ENCODE measurements around the gene CATSPER1.
"Not testable (repeated sequence)": the region's sequence is repeated elsewhere in the genome, so short reads cannot be mapped to it uniquely, and the experiment has no call there.

The CATSPER1 gene

GRCh38 chr11:66011239-66011784, 15.0 kb downstream of the CATSPER1 start:
- CTCF ChIA-PET, result interaction anchor here (1.2 to 2.5 kb wide), 2 partner anchors 9 to 10 kb away, joined by 3 to 7 read pairs; partner anchors contain the start of gene BANF1
- POLR2A ChIA-PET, result interaction anchor here (0.7 kb wide), 1 partner anchor 120 kb away, joined by 3 read pairs; no protein-coding TSS in a partner anchor

GRCh38 chr11:66010036-66010435, 16.2 kb downstream of the CATSPER1 start:
- 95% methylated on average over 4 of the region's 4 CpGs for WGBS (ENCODE audit: insufficient coverage)
- Histone ChIP-seq H3K36me3 (ENCODE audit: control insufficient read depth in 4 of 4, insufficient read depth in 4 of 4, low read length in 3 of 4) (peaks cover 2 to 12% (median 7%) of the 10 kb centered on the region in 4 experiments), H3K27me3 (replicated peaks in 2 of 5; ENCODE audit: control insufficient read depth in 4 of 5, insufficient read depth in 5 of 5, low read length in 4 of 5) (peaks cover 0 to 31% (median 10%) of the 10 kb centered on the region in 5 experiments), H3K4me1 (ENCODE audit: control extremely low read depth in 1 of 4, control insufficient read depth in 4 of 4, insufficient read depth in 4 of 4, low read length in 3 of 4) (peaks cover 0 to 24% (median 20%) of the 10 kb centered on the region in 4 experiments)
- H3K27ac ChIP-seq (ENCODE audit: insufficient read depth in 1 of 2, low read depth in 1 of 2, low read length in 2 of 2, poor library complexity in 1 of 2, severe bottlenecking in 2 of 2); DNase-seq; H3K9me3 ChIP-seq (ENCODE audit: control extremely low read depth in 1 of 5, control insufficient read depth in 4 of 5, insufficient read depth in 2 of 5, low read depth in 1 of 5, low read length in 4 of 5); H3K4me3 ChIP-seq (ENCODE audit: control insufficient read depth in 1 of 7, extremely low read depth in 1 of 7, insufficient read depth in 4 of 7, low read depth in 2 of 7, low read length in 6 of 7): not testable (repeated sequence)
- ChIA-PET CTCF (interaction anchor here (0.7 to 1.3 kb wide), 2 partner anchors 18 to 485 kb away, joined by 3 read pairs; partner anchors contain the start of gene SCYL1), POLR2A (interaction anchor here (0.8 kb wide), 1 partner anchor 12 kb away, joined by 3 read pairs; no protein-coding TSS in a partner anchor)

More at GRCh38 chr11:66011239-66011784, 15.0 kb downstream of the CATSPER1 start:
- Histone ChIP-seq H3K4me1 (ENCODE audit: control extremely low read depth in 1 of 4, control insufficient read depth in 4 of 4, insufficient read depth in 4 of 4, low read length in 3 of 4) (peaks cover 0 to 24% (median 20%) of the 10 kb centered on the region in 4 experiments), H3K36me3 (ENCODE audit: control insufficient read depth in 4 of 4, insufficient read depth in 4 of 4, low read length in 3 of 4) (peaks cover 0 to 1% (median 0%) of the 10 kb centered on the region in 4 experiments), H3K27ac (ENCODE audit: insufficient read depth in 1 of 2, low read depth in 1 of 2, low read length in 2 of 2, poor library complexity in 1 of 2, severe bottlenecking in 2 of 2) (no peak overlapping the region), H3K9me3 (ENCODE audit: control extremely low read depth in 1 of 5, control insufficient read depth in 4 of 5, insufficient read depth in 2 of 5, low read depth in 1 of 5, low read length in 4 of 5) (no peaks in the 10 kb centered on the region), H3K4me3 (ENCODE audit: control insufficient read depth in 1 of 7, extremely low read depth in 1 of 7, insufficient read depth in 4 of 7, low read depth in 2 of 7, low read length in 6 of 7) (peak overlapping the region in 2 of 7 experiments; percentile 16 to 42), H3K27me3 (replicated peaks in 2 of 5; ENCODE audit: control insufficient read depth in 4 of 5, insufficient read depth in 5 of 5, low read length in 4 of 5) (peaks cover 0 to 31% (median 10%) of the 10 kb centered on the region in 5 experiments)
- 61% methylated on average over 10 of the region's 14 CpGs for WGBS (ENCODE audit: insufficient coverage)
- no peak for DNase-seq

- Histone ChIP-seq H3K27me3 (replicated peaks in 2 of 5; ENCODE audit: control insufficient read depth in 4 of 5, insufficient read depth in 5 of 5, low read length in 4 of 5) (peaks cover 0 to 31% (median 10%) of the 10 kb centered on the region in 5 experiments), H3K27ac (ENCODE audit: insufficient read depth in 1 of 2, low read depth in 1 of 2, low read length in 2 of 2, poor library complexity in 1 of 2, severe bottlenecking in 2 of 2) (no peak overlapping the region), H3K4me1 (ENCODE audit: control extremely low read depth in 1 of 4, control insufficient read depth in 4 of 4, insufficient read depth in 4 of 4, low read length in 3 of 4) (peaks cover 0 to 25% (median 21%) of the 10 kb centered on the region in 4 experiments), H3K36me3 (ENCODE audit: control insufficient read depth in 4 of 4, insufficient read depth in 4 of 4, low read length in 3 of 4) (peaks cover 2 to 23% (median 17%) of the 10 kb centered on the region in 4 experiments), H3K4me3 (ENCODE audit: control insufficient read depth in 1 of 7, extremely low read depth in 1 of 7, insufficient read depth in 4 of 7, low read depth in 2 of 7, low read length in 6 of 7) (no peak overlapping the region), H3K9me3 (ENCODE audit: control extremely low read depth in 1 of 5, control insufficient read depth in 4 of 5, insufficient read depth in 2 of 5, low read depth in 1 of 5, low read length in 4 of 5) (no peaks in the 10 kb centered on the region)
- DNase-seq, result peak in 1 of 3 donors; percentile 29
- ChIA-PET CTCF (interaction anchor here (1.1 to 2.0 kb wide), 9 partner anchors 12 to 45 kb away, joined by 3 to 18 read pairs (median 4); no protein-coding TSS in a partner anchor), POLR2A (no interaction called here)
- WGBS (ENCODE audit: insufficient coverage), result 73% methylated on average over 9 of the region's 10 CpGs
These were observed 17.7 kb downstream of the CATSPER1 start for GRCh38 chr11:66008468-66009101.

DNA sequence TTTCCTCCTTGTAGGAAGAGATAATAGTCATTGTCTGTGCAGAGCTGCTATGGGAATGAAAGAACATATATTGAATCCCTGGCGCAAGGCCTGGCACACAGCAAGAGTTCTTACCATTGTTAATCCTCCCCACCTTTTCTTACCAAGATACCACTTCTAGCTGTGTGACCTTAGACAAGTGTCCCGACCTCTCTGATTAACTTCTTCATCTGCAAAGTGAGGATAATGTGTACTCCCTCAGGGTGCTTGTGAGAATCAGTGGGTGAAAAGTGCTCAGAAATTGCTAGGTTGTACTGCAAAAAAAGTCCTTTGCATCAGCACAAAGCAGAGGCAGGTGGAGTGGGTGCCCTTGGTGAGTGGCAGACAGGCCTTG, 18.2 kb downstream of the CATSPER1 start:
- no peak for DNase-seq
- no peak overlapping the region for H3K27ac ChIP-seq (ENCODE audit: insufficient read depth in 1 of 2, low read depth in 1 of 2, low read length in 2 of 2, poor library complexity in 1 of 2, severe bottlenecking in 2 of 2)
- no peaks in the 10 kb centered on the region for H3K9me3 ChIP-seq (ENCODE audit: control extremely low read depth in 1 of 5, control insufficient read depth in 4 of 5, insufficient read depth in 2 of 5, low read depth in 1 of 5, low read length in 4 of 5)
- no CpG with 5 or more reads among the region's 2 CpGs for WGBS (ENCODE audit: insufficient coverage)
- peaks cover 0 to 29% (median 10%) of the 10 kb centered on the region in 5 experiments for H3K27me3 ChIP-seq (replicated peaks in 2 of 5; ENCODE audit: control insufficient read depth in 4 of 5, insufficient read depth in 5 of 5, low read length in 4 of 5)
- peaks cover 0 to 26% (median 23%) of the 10 kb centered on the region in 4 experiments for H3K4me1 ChIP-seq (ENCODE audit: control extremely low read depth in 1 of 4, control insufficient read depth in 4 of 4, insufficient read depth in 4 of 4, low read length in 3 of 4)
- CTCF ChIA-PET, result interaction anchor here (1.1 to 2.0 kb wide), 8 partner anchors 13 to 45 kb away, joined by 3 to 18 read pairs (median 4); no protein-coding TSS in a partner anchor
- POLR2A ChIA-PET, result no interaction called here
- peaks cover 2 to 23% (median 18%) of the 10 kb centered on the region in 4 experiments for H3K36me3 ChIP-seq (ENCODE audit: control insufficient read depth in 4 of 4, insufficient read depth in 4 of 4, low read length in 3 of 4)
- no peak overlapping the region for H3K4me3 ChIP-seq (ENCODE audit: control insufficient read depth in 1 of 7, extremely low read depth in 1 of 7, insufficient read depth in 4 of 7, low read depth in 2 of 7, low read length in 6 of 7)

DNA sequence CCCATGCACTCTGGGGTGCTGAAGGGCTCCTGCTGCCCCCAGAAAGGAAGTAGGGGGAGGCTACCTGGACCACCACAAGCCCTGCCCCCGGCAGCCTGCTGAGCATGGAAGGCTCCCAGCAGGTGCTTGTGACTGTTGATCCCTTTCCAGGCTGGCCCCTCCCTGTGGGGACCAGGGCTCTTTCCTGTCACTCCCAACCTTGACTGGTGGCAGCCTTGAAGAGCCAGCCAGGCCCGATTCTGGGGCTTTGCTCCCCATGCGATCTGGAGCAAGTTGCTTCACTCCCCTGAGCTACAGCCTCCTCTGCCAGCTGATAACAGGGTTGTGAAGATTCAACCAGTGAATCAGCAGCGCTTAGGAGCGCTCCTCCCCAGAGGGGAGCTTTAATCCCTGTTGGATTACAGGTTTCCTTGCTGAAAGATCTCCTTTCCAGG, 19.1 kb downstream of the CATSPER1 start:
- H3K9me3 ChIP-seq (ENCODE audit: control extremely low read depth in 1 of 5, control insufficient read depth in 4 of 5, insufficient read depth in 2 of 5, low read depth in 1 of 5, low read length in 4 of 5), result no peaks in the 10 kb centered on the region
- peaks cover 0 to 22% (median 8%) of the 10 kb centered on the region in 5 experiments for H3K27me3 ChIP-seq (replicated peaks in 2 of 5; ENCODE audit: control insufficient read depth in 4 of 5, insufficient read depth in 5 of 5, low read length in 4 of 5)
- peaks cover 0 to 23% (median 19%) of the 10 kb centered on the region in 4 experiments for H3K4me1 ChIP-seq (ENCODE audit: control extremely low read depth in 1 of 4, control insufficient read depth in 4 of 4, insufficient read depth in 4 of 4, low read length in 3 of 4)
- WGBS (ENCODE audit: insufficient coverage), result 98% methylated on average over 5 of the region's 5 CpGs
- CTCF ChIA-PET, result interaction anchor here (1.0 to 1.6 kb wide), 3 partner anchors 14 to 38 kb away, joined by 3 to 5 read pairs (median 4); no protein-coding TSS in a partner anchor
- H3K4me3 ChIP-seq (ENCODE audit: control insufficient read depth in 1 of 7, extremely low read depth in 1 of 7, insufficient read depth in 4 of 7, low read depth in 2 of 7, low read length in 6 of 7), result no peak overlapping the region
- H3K27ac ChIP-seq (ENCODE audit: insufficient read depth in 1 of 2, low read depth in 1 of 2, low read length in 2 of 2, poor library complexity in 1 of 2, severe bottlenecking in 2 of 2), result no peak overlapping the region
- POLR2A ChIA-PET, result no interaction called here
- DNase-seq, result no peak
- peaks cover 2 to 23% (median 18%) of the 10 kb centered on the region in 4 experiments for H3K36me3 ChIP-seq (ENCODE audit: control insufficient read depth in 4 of 4, insufficient read depth in 4 of 4, low read length in 3 of 4)

- 90% methylated on average over 2 of the region's 4 CpGs for WGBS (ENCODE audit: insufficient coverage)
- ChIA-PET POLR2A (no interaction called here), CTCF (interaction anchor here (1.0 kb wide), 2 partner anchors 16 to 38 kb away, joined by 3 to 5 read pairs; no protein-coding TSS in a partner anchor)
- Histone ChIP-seq H3K36me3 (ENCODE audit: control insufficient read depth in 4 of 4, insufficient read depth in 4 of 4, low read length in 3 of 4) (peaks cover 2 to 23% (median 18%) of the 10 kb centered on the region in 4 experiments), H3K27ac (ENCODE audit: insufficient read depth in 1 of 2, low read depth in 1 of 2, low read length in 2 of 2, poor library complexity in 1 of 2, severe bottlenecking in 2 of 2) (no peak overlapping the region), H3K4me1 (ENCODE audit: control extremely low read depth in 1 of 4, control insufficient read depth in 4 of 4, insufficient read depth in 4 of 4, low read length in 3 of 4) (peaks cover 0 to 21% (median 16%) of the 10 kb centered on the region in 4 experiments), H3K9me3 (ENCODE audit: control extremely low read depth in 1 of 5, control insufficient read depth in 4 of 5, insufficient read depth in 2 of 5, low read depth in 1 of 5, low read length in 4 of 5) (no peaks in the 10 kb centered on the region), H3K4me3 (ENCODE audit: control insufficient read depth in 1 of 7, extremely low read depth in 1 of 7, insufficient read depth in 4 of 7, low read depth in 2 of 7, low read length in 6 of 7) (no peak overlapping the region), H3K27me3 (replicated peaks in 2 of 5; ENCODE audit: control insufficient read depth in 4 of 5, insufficient read depth in 5 of 5, low read length in 4 of 5) (peaks cover 0 to 18% (median 7%) of the 10 kb centered on the region in 5 experiments)
- no peak for DNase-seq
These were observed 19.4 kb downstream of the CATSPER1 start for GRCh38 chr11:66006891-66007176.
